GM12873 (cell line): ENCODE data around the gene FZD2.

Source experiments
- CTCF ChIP-seq: IDR thresholded peaks from 2 replicates; pipeline ENCODE4 v1.5.1; 2012; ENCODE audit warnings: low read depth, mild to moderate bottlenecking, moderate library complexity, low read length, control low read depth; ENCODE audit not compliant: insufficient read depth; ENCODE audit errors: missing control alignments

FZD2 gene

DNA sequence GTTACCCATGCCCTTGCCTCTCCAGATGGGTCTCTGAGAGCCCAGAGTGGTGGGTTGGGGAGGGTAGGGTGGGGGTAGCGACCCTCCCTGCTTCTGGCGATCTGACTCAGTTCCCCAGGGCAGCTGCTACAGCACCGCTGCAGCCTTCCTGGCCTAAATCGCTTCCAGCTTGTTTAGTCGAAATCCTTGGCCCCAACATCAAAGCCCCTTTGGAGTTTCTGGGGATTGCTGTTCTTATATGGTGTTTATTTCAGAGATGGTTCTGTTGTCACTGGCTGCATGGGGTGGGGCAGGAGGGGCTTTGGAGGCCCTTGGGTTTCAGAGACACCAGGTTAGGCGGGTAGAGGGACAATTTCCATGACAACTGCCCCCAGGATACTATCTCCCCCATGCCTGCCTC, 35.9 kb downstream of the FZD2 start:
- no peak for TF ChIP-seq CTCF

- TF ChIP-seq CTCF = no peak
Observed at GRCh38 chr17:44595216-44595775, 38.0 kb downstream of the FZD2 start.

DNA sequence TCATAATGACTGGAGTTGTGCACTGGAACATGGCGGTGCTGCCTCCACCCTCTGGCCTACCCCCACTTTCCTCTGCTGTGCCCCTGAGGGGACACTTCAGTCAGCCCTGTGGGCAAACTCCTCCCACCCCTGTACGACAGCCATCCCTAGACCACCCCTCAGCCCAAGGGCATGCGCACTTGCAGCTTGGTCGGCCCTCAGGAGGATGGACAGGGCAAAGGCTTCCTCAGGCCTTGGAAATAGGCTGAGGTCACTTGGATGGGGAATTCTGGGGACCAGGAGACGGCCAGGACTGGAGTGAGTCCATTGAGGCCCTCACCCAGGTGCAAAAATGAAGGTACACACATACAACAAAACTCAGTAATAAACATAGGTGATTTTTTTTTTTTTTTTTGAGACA, 41.0 kb downstream of the FZD2 start:
- TF ChIP-seq CTCF = no peak

DNA sequence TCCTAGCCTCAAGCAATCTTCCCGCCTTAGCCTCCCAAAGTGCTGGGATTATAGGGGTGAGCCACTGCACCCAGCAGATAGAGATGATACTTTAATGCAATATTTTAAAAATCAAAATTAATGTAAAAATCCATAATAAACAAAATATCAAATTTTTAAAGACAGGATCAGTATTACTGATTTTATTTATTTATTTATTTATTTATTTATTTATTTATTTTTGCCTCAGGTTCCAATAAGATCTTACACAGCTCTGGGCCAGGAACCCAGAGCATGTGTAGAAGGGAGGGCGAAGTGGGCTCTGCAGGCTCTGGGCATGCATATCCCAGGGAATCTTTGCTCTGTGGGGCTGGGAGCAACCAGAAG, 41.6 kb downstream of the FZD2 start:
- no peak for TF ChIP-seq CTCF

- no peak for TF ChIP-seq CTCF
Observed at GRCh38 chr17:44599298-44600175, 42.3 kb downstream of the FZD2 start.

DNA sequence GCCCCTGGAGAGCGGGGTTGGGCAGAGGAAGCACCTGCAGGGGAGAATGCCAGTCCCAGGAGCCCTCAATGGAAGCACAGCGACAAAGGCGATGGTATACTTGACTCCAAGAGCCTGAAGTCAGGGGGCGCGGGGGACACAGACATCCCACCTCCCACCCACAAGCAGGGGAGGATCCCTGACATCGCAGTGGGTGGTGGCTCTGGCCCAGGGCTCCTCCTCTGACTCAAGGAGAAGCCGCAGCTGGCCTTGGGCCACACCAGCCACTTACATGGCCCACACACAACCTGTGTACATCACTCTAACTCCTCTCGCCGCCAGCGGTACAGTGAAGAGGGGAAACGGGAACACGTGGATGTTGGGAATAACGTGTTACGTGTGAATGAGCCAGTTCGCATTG, 44.3 kb downstream of the FZD2 start:
- no peak for TF ChIP-seq CTCF

DNA sequence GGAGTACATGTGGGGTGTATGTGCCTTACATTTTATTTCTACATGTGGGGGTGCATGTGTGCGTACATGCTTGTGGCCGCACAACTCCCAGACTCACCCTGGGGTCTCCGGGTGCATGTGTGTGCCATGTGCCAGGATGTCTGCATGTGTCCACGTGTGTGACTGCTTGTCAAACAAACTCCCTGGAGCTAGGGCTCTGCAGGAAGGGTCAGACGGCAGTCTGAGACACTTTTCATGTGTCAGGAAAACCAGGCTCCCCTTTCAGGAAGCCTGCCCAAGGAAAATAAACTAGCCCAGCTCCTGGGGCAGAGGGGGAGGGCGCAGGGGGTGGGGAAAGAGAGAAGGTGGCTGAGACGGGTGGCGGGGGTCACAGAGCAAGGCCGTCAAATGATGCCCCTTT, 44.7 kb downstream of the FZD2 start:
- no peak for TF ChIP-seq CTCF
